Measurements from ENCODE around the gene FBL.

The FBL gene

DNA sequence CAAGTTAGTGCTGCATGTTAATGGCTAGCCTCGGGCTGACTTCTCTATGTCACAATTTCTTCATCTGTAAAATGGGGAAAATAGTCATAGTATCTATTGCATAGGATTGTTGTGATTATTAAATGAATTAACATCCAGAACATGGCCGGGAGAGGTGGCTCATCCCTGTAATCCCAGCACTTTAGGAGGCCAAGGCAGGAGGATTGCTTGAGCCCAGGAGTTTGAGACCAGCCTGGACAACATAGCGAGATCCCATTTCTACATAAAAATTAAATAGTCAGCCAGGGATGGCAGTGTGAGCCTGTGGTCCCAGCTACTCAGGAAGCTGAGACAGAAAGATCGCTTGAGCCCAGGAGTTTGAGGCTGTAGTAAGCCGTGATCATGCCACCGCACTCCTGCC is 21.8 kb upstream of the FBL start:
- Mint-ChIP-seq H3K4me1 (no peaks in the 10 kb centered on the region), H3K27ac (no peak overlapping the region), H3K27me3 (peaks cover 2% of the 10 kb centered on the region), H3K36me3 (peaks cover 7% of the 10 kb centered on the region), H3K9me3 (no peaks in the 10 kb centered on the region), H3K4me3 (no peak overlapping the region)
- DNase-seq (ENCODE audit: low spot score in 2 of 2) = no peak
- ATAC-seq (ENCODE audit: low read depth) = no peak

GRCh38 chr19:39867133-39867532 is 21.0 kb upstream of the FBL start:
- no peak for DNase-seq (ENCODE audit: low spot score in 2 of 2)
- H3K27ac Mint-ChIP-seq = no peak overlapping the region
- no peak overlapping the region for H3K4me3 Mint-ChIP-seq
- H3K9me3 Mint-ChIP-seq = no peaks in the 10 kb centered on the region
- no peak for ATAC-seq (ENCODE audit: low read depth)
- peaks cover 2% of the 10 kb centered on the region for H3K27me3 Mint-ChIP-seq
- H3K36me3 Mint-ChIP-seq = peaks cover 8% of the 10 kb centered on the region
- no peaks in the 10 kb centered on the region for H3K4me1 Mint-ChIP-seq

DNA sequence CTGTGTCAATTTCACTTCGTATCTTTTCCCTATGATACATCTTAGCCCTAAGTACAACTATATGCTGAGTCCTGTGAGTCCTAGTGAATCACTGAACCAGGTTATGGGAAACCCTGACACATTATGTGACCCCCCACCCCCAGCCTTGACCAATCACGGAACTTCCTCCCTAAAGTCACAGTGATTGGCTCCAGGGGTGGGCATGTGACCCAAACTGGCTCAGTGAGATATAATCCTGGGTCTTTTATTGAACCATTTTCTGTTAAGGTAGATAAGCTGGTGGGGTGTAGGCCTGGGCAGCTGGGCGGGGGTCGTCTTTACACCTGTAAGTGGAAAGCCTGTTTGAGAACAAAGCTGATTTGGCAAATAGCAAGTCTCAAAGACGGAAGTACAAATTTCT is 19.8 kb upstream of the FBL start:
- Mint-ChIP-seq H3K4me1 (no peaks in the 10 kb centered on the region), H3K36me3 (peaks cover 6% of the 10 kb centered on the region), H3K27ac (no peak overlapping the region), H3K4me3 (no peak overlapping the region), H3K9me3 (no peaks in the 10 kb centered on the region), H3K27me3 (peaks cover 4% of the 10 kb centered on the region)
- no peak for DNase-seq (ENCODE audit: low spot score in 2 of 2)
- ATAC-seq (ENCODE audit: low read depth) = no peak

- Mint-ChIP-seq H3K4me1 (no peaks in the 10 kb centered on the region), H3K36me3 (peaks cover 6% of the 10 kb centered on the region), H3K27ac (no peak overlapping the region), H3K27me3 (peaks cover 4% of the 10 kb centered on the region), H3K9me3 (no peaks in the 10 kb centered on the region), H3K4me3 (no peak overlapping the region)
- ATAC-seq (ENCODE audit: low read depth) = no peak
- no peak for DNase-seq (ENCODE audit: low spot score in 2 of 2)
These were observed 19.0 kb upstream of the FBL start for GRCh38 chr19:39865186-39865585.

DNA sequence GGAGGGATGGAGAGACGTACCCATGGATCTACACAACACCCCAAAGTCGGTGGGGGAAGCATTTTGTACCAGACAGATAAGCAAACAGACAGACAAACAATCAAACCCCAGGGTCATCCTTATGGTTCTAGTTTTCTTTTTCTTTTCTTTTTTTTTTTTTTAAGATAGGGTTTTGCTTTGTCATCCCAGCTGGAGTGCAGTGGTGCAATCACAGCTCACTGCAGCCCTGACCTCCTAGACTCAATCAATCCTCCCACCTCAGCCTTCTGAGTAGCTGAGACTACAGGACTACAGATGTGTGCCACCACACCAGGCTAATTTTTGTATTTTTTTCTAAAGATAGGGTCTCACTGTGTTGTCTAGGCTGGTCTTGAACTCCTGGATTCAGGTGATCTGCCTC is 17.9 kb upstream of the FBL start:
- no peaks in the 10 kb centered on the region for H3K9me3 Mint-ChIP-seq
- DNase-seq (ENCODE audit: low spot score in 2 of 2) = no peak
- H3K36me3 Mint-ChIP-seq = peaks cover 6% of the 10 kb centered on the region
- H3K4me3 Mint-ChIP-seq = no peak overlapping the region
- no peaks in the 10 kb centered on the region for H3K4me1 Mint-ChIP-seq
- H3K27ac Mint-ChIP-seq = no peak overlapping the region
- peaks cover 4% of the 10 kb centered on the region for H3K27me3 Mint-ChIP-seq
- ATAC-seq (ENCODE audit: low read depth) = no peak

DNA sequence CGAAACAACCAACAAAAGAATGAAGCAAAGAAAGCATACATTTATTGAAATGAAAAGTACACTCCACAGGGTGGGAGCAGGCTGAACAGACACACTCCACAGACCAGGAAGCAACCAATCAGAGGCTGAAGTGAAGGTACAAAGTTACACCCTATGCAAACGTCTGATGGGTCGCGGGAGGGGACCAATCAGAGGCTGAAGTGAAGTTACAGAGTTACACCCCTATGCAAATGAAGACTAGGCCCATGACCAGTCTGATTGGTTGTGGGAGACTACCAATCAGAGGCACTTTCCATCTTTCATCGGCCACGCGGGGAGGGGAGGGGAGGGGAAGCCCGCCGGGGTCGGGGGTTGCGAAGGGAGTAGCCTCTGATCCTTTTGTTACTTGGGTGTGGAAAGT is 12.4 kb upstream of the FBL start:
- ATAC-seq (ENCODE audit: low read depth) = no peak
- H3K27me3 Mint-ChIP-seq = peaks cover 11% of the 10 kb centered on the region
- H3K4me1 Mint-ChIP-seq = no peaks in the 10 kb centered on the region
- peaks cover 6% of the 10 kb centered on the region for H3K9me3 Mint-ChIP-seq
- H3K27ac Mint-ChIP-seq = no peak overlapping the region
- no peak for DNase-seq (ENCODE audit: low spot score in 2 of 2)
- H3K36me3 Mint-ChIP-seq = peaks cover 9% of the 10 kb centered on the region
- no peak overlapping the region for H3K4me3 Mint-ChIP-seq

DNA sequence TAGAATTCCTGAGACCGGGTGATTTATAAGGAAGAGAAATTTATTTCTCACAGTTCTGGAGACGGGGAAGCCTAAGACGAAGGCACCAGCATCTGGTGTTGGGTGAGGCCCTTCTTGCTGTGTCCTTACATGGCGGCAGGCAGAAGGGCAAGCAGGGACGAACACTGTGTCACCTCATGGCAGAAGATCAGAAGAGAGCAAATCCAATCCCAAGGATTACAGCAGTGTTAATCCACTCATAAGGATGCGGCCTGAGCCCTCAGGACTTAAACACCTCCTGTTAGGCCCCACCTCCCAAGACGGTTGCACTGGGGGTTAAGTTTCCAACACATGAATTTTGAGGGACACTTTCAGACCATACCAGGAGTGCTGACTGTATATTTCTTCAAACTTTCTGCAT is 6.7 kb upstream of the FBL start:
- Mint-ChIP-seq H3K4me3 (no peak overlapping the region), H3K9me3 (peaks cover 3% of the 10 kb centered on the region), H3K36me3 (peaks cover 4% of the 10 kb centered on the region), H3K4me1 (no peaks in the 10 kb centered on the region), H3K27ac (no peak overlapping the region), H3K27me3 (peaks cover 13% of the 10 kb centered on the region)
- no peak for ATAC-seq (ENCODE audit: low read depth)
- no peak for DNase-seq (ENCODE audit: low spot score in 2 of 2)

GRCh38 chr19:39850892-39851291 is 4.7 kb upstream of the FBL start:
- no peak overlapping the region for H3K27ac Mint-ChIP-seq
- ATAC-seq (ENCODE audit: low read depth) (no peak), DNase-seq (ENCODE audit: low spot score in 2 of 2) (no peak)
- peaks cover 2% of the 10 kb centered on the region for H3K9me3 Mint-ChIP-seq
- H3K36me3 Mint-ChIP-seq = peaks cover 4% of the 10 kb centered on the region
- no peak overlapping the region for H3K4me3 Mint-ChIP-seq
- H3K4me1 Mint-ChIP-seq = peaks cover 10% of the 10 kb centered on the region
- H3K27me3 Mint-ChIP-seq = peaks cover 13% of the 10 kb centered on the region

GRCh38 chr19:39848392-39848791 is 2.2 kb upstream of the FBL start:
- ATAC-seq (ENCODE audit: low read depth) = no peak
- H3K4me3 Mint-ChIP-seq = no peak overlapping the region

DNA sequence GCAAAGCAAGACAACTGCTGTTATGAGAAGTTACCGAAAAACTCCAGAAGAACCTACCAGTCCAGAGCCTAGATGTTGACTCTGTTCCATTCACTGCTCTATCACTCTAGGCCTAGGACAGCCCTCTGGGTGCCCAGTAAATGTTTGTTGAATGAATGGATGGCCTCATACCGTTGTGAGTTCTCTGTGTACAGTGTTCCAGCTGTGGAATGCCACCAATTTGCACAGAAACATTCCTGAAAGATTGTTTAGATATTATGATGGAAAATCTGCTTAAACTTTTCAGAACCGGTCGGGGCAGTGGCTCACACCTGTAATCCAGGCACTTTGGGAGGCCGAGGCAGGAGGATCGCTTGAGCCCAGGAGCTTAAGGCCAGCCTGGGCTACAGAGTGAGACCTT is 1.3 kb upstream of the FBL start:
- no peak overlapping the region for H3K27ac Mint-ChIP-seq

More at GRCh38 chr19:39848392-39848791, 2.2 kb upstream of the FBL start:
- peaks cover 29% of the 10 kb centered on the region for H3K4me1 Mint-ChIP-seq
- no peaks in the 10 kb centered on the region for H3K9me3 Mint-ChIP-seq
- H3K27me3 Mint-ChIP-seq = peaks cover 6% of the 10 kb centered on the region
- no peak overlapping the region for H3K27ac Mint-ChIP-seq
- DNase-seq (ENCODE audit: low spot score in 2 of 2) = no peak
- no peaks in the 10 kb centered on the region for H3K36me3 Mint-ChIP-seq

DNA sequence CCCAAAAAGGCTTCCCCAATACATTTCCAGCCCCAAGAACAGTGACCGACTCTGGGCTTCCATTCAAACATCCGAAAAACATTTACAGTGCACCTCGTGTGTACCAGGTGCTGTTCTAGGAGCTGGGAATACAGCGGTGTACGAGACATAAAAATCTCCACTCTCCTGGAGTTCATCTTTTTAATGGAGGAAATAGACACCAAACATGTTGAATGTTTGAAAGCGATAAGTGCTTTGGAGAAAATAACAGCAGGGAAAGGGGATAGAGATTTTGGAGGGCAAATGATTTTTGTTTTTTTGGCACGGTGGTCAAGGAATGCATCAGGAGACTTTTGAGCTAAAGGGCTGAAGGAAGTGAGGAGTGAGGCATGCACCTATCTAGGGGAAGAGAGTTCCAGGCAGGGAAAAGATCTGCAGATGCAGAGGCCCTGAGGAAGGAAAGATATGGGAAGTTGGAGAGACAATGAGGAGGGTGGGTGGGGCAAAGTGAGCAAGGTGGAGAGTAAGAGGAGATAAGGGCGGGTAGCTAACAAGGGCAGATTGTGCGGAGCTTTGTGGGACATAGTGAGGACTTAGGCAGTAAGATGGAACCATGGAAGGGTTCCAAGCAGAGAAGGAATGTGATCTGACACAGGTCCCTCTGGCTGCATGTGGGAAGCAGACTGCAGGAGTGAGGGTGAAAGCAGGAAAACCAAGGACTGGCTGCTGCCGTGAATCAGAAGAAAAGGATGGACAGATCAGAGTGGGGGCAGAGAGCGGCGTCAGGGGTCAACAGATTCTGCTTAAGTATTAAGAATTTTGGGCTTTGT is 703 bp upstream of the FBL start:
- no peaks in the 10 kb centered on the region for H3K9me3 Mint-ChIP-seq
- H3K27me3 Mint-ChIP-seq = peaks cover 2% of the 10 kb centered on the region
- peak overlapping the region; percentile 90 for H3K27ac Mint-ChIP-seq
- peaks cover 40% of the 10 kb centered on the region for H3K4me1 Mint-ChIP-seq
- no peaks in the 10 kb centered on the region for H3K36me3 Mint-ChIP-seq
- ATAC-seq (ENCODE audit: low read depth) = no peak
- H3K4me3 Mint-ChIP-seq = peak overlapping the region; percentile 94
- DNase-seq (ENCODE audit: low spot score in 2 of 2) = no peak

More for the DNA sequence above, 1.3 kb upstream of the FBL start:
- Mint-ChIP-seq H3K4me1 (peaks cover 38% of the 10 kb centered on the region), H3K27me3 (peaks cover 3% of the 10 kb centered on the region), H3K9me3 (no peaks in the 10 kb centered on the region), H3K36me3 (no peaks in the 10 kb centered on the region), H3K4me3 (peak overlapping the region; percentile 94)
- ATAC-seq (ENCODE audit: low read depth) (no peak), DNase-seq (ENCODE audit: low spot score in 2 of 2) (no peak)

GRCh38 chr19:39845584-39845932 is 621 bp downstream of the FBL start:
- Mint-ChIP-seq H3K4me1 (peaks cover 43% of the 10 kb centered on the region), H3K9me3 (no peaks in the 10 kb centered on the region), H3K27ac (peak overlapping the region; percentile 90), H3K36me3 (no peaks in the 10 kb centered on the region), H3K27me3 (no peaks in the 10 kb centered on the region), H3K4me3 (peak overlapping the region; percentile 94)
- ATAC-seq (ENCODE audit: low read depth) (no peak), DNase-seq (ENCODE audit: low spot score in 2 of 2) (no peak)

- H3K27me3 Mint-ChIP-seq = no peaks in the 10 kb centered on the region
- peak overlapping the region; percentile 94 for H3K4me3 Mint-ChIP-seq
- ATAC-seq (ENCODE audit: low read depth) (no peak), DNase-seq (ENCODE audit: low spot score in 2 of 2) (no peak)
- no peaks in the 10 kb centered on the region for H3K9me3 Mint-ChIP-seq
- H3K36me3 Mint-ChIP-seq = peaks cover 2% of the 10 kb centered on the region
- H3K4me1 Mint-ChIP-seq = peaks cover 47% of the 10 kb centered on the region
- H3K27ac Mint-ChIP-seq = peak overlapping the region; percentile 90
These were observed 1.0 kb downstream of the FBL start for GRCh38 chr19:39845172-39845571.

GRCh38 chr19:39843919-39844793 is 2.0 kb downstream of the FBL start:
- H3K36me3 Mint-ChIP-seq = peaks cover 8% of the 10 kb centered on the region
- H3K4me1 Mint-ChIP-seq = peaks cover 50% of the 10 kb centered on the region
- DNase-seq (ENCODE audit: low spot score in 2 of 2) (peak in 1 of 2 donors; percentile 51), ATAC-seq (ENCODE audit: low read depth) (no peak)
- H3K27me3 Mint-ChIP-seq = no peaks in the 10 kb centered on the region
- peak overlapping the region; percentile 94 for H3K4me3 Mint-ChIP-seq
- peak overlapping the region; percentile 90 for H3K27ac Mint-ChIP-seq
- no peaks in the 10 kb centered on the region for H3K9me3 Mint-ChIP-seq
